ENCODE measurements around the gene AGBL4. TPM values are rescaled to one million over a fixed set of nuclear protein-coding genes. Genes with fewer than 3 reads are reported as not detected.

AGBL4 gene
- total RNA-seq, 6 experiments from 2014 or later: 0.06 to 1.8 (median 0.93) TPM

GRCh38 chr1:48558366-48558765 lies 1465.4 kb downstream of the AGBL4 start:
- Histone ChIP-seq H3K27ac (no peak overlapping the region), H3K9me3 (no peaks in the 10 kb centered on the region), H3K4me3 (no peak overlapping the region), H3K27me3 (no peaks in the 10 kb centered on the region), H3K4me1 (no peaks in the 10 kb centered on the region), H3K36me3 (no peaks in the 10 kb centered on the region)
- WGBS (ENCODE audit: insufficient coverage, low coverage, low lambda C conversion rate, missing lambda C conversion rate): 94% methylated on average over 2 of the region's 2 CpGs
- TF ChIP-seq POLR2A (IDR thresholded peaks at IDR 0.05) (no peak), CTCF (IDR thresholded peaks at IDR 0.05) (no peak)
- DNase-seq (no peak), ATAC-seq (no peak)
- intact Hi-C loops (cut with DNase I): no loop called here

GRCh38 chr1:48556186-48556850 lies 1467.4 kb downstream of the AGBL4 start:
- intact Hi-C loops (cut with DNase I): no loop called here
- WGBS (ENCODE audit: insufficient coverage, low coverage, low lambda C conversion rate, missing lambda C conversion rate): 67% methylated on average over 5 of the region's 5 CpGs
- H3K27ac ChIP-seq: no peak overlapping the region
- no peak for DNase-seq
- no peak for TF ChIP-seq CTCF (IDR thresholded peaks at IDR 0.05)
- TF ChIP-seq POLR2A (IDR thresholded peaks at IDR 0.05): no peak
- H3K27me3 ChIP-seq: no peaks in the 10 kb centered on the region
- no peak overlapping the region for H3K4me3 ChIP-seq
- no peaks in the 10 kb centered on the region for H3K9me3 ChIP-seq
- H3K4me1 ChIP-seq: no peaks in the 10 kb centered on the region
- ATAC-seq: no peak
- no peaks in the 10 kb centered on the region for H3K36me3 ChIP-seq

- H3K36me3 ChIP-seq: no peaks in the 10 kb centered on the region
Measured at GRCh38 chr1:48555271-48555670, 1468.5 kb downstream of the AGBL4 start.

GRCh38 chr1:48552903-48553606 lies 1470.7 kb downstream of the AGBL4 start:
- Histone ChIP-seq H3K36me3 (no peaks in the 10 kb centered on the region), H3K4me3 (no peak overlapping the region), H3K27me3 (no peaks in the 10 kb centered on the region), H3K9me3 (no peaks in the 10 kb centered on the region), H3K27ac (no peak overlapping the region), H3K4me1 (no peaks in the 10 kb centered on the region)
- no peak for TF ChIP-seq POLR2A (IDR thresholded peaks at IDR 0.05)
- WGBS (ENCODE audit: insufficient coverage, low coverage, low lambda C conversion rate, missing lambda C conversion rate): 71% methylated on average over 5 of the region's 5 CpGs
- no peak for DNase-seq
- intact Hi-C loops (cut with DNase I): no loop called here
- no peak for ATAC-seq

More at GRCh38 chr1:48555271-48555670, 1468.5 kb downstream of the AGBL4 start:
- no peak for DNase-seq
- no peak for ATAC-seq
- intact Hi-C loops (cut with DNase I): no loop called here
- WGBS (ENCODE audit: insufficient coverage, low coverage, low lambda C conversion rate, missing lambda C conversion rate): 46% methylated on average over 2 of the region's 2 CpGs
- Histone ChIP-seq H3K27me3 (no peaks in the 10 kb centered on the region), H3K4me1 (no peaks in the 10 kb centered on the region), H3K4me3 (no peak overlapping the region), H3K9me3 (no peaks in the 10 kb centered on the region), H3K27ac (no peak overlapping the region)
- TF ChIP-seq CTCF (IDR thresholded peaks at IDR 0.05) (no peak), POLR2A (IDR thresholded peaks at IDR 0.05) (no peak)

- H3K4me3 ChIP-seq: no peak overlapping the region
- TF ChIP-seq CTCF (IDR thresholded peaks at IDR 0.05) (peak; percentile 34 to 52 (median 42)), POLR2A (IDR thresholded peaks at IDR 0.05) (no peak)
- intact Hi-C loops (cut with DNase I): no loop called here
- no peak overlapping the region for H3K27ac ChIP-seq
- no peaks in the 10 kb centered on the region for H3K27me3 ChIP-seq
- no peaks in the 10 kb centered on the region for H3K4me1 ChIP-seq
- peak in 1 of 3 donors; percentile 49 for DNase-seq
- no peaks in the 10 kb centered on the region for H3K9me3 ChIP-seq
- WGBS (ENCODE audit: insufficient coverage, low coverage, low lambda C conversion rate, missing lambda C conversion rate): 20% methylated on average over 1 of the region's 1 CpG
- ATAC-seq: peak; percentile 80 to 85 (median 81)
- H3K36me3 ChIP-seq: no peaks in the 10 kb centered on the region
Measured at GRCh38 chr1:48552420-48552819, 1471.3 kb downstream of the AGBL4 start.
